PC-3 (cell line): ENCODE data around the gene MLLT3. TPM values are rescaled to one million over a fixed set of nuclear protein-coding genes. Genes with fewer than 3 reads are reported as not detected.
A peak's percentile ranks its signal among the peaks of the same experiment; 100 is the strongest.

ENCODE experiments used
- ATAC-seq: fragments of 200-7000 bp; cut with Tn5 transposase; 2 replicates; pipeline ENCODE4 v1.9.1; 2020; ENCODE audit warnings: mild to moderate bottlenecking, moderate library complexity
- BruUV-seq: library from RNA; stranded (reverse); fragments of 400-500 nt; replicated peaks from 2 replicates; lab custom pipeline; 2021; lab: Mats Ljungman, UMichigan
- CTCF ChIA-PET: fragments of 300-600 bp; sonication (Branson Sonifier 250); formaldehyde crosslinking; loops from one replicate; lab custom pipeline; 2022; ENCODE audit warnings: antibody characterized with exemption; lab: Charles Lee
- POLR2A ChIA-PET: fragments of 300-600 bp; sonication (Branson Sonifier 250); formaldehyde crosslinking; loops from one replicate; lab custom pipeline; 2022; ENCODE audit warnings: antibody characterized with exemption; ENCODE audit not compliant: unreplicated experiment; lab: Charles Lee
- DNase-seq: peaks from one replicate; pipeline ENCODE4 v3.0.0-alpha.2; 2015
- H2AFZ ChIP-seq: fragments of 300-600 bp; sonication (generic); 2 replicates; pipeline ENCODE4 v1.6.0; 2016; ENCODE audit warnings: antibody characterized with exemption, low read length
- H3F3A ChIP-seq: fragments of 300-600 bp; sonication (generic); one replicate; pipeline ENCODE4 v1.6.0; 2017; ENCODE audit warnings: antibody characterized with exemption, low read length, control low read depth, mild to moderate bottlenecking; ENCODE audit not compliant: unreplicated experiment
- H3K27ac ChIP-seq: fragments of 300-600 bp; sonication (generic); 2 replicates; pipeline ENCODE4 v1.5.1; 2016; ENCODE audit warnings: mild to moderate bottlenecking, low read length
- H3K27me3 ChIP-seq: fragments of 300-600 bp; sonication (generic); 2 replicates; pipeline ENCODE4 v1.6.1; 2016; ENCODE audit warnings: low read length, mixed read lengths
- H3K36me3 ChIP-seq: fragments of 300-600 bp; sonication (generic); 2 replicates; pipeline ENCODE4 v1.6.1; 2016; ENCODE audit warnings: low read depth, mixed run types, low read length, mixed read lengths
- H3K4me1 ChIP-seq: fragments of 300-600 bp; sonication (generic); 2 replicates; pipeline ENCODE4 v1.5.1; 2016; ENCODE audit warnings: low read length; ENCODE audit not compliant: insufficient read depth
- H3K4me2 ChIP-seq: fragments of 300-600 bp; sonication (generic); 2 replicates; pipeline ENCODE4 v1.6.0; 2016; ENCODE audit warnings: low read length
- H3K4me3 ChIP-seq: fragments of 300-600 bp; sonication (generic); 2 replicates; pipeline ENCODE4 v1.5.1; 2016; ENCODE audit warnings: mild to moderate bottlenecking, low read length, mixed read lengths
- H3K79me2 ChIP-seq: fragments of 300-600 bp; sonication (generic); 2 replicates; pipeline ENCODE4 v1.6.1; 2017; ENCODE audit warnings: low read length, mixed read lengths
- H3K9ac ChIP-seq: fragments of 300-600 bp; sonication (generic); 2 replicates; pipeline ENCODE4 v1.6.0; 2016; ENCODE audit warnings: mild to moderate bottlenecking, low read length
- H3K9me2 ChIP-seq: fragments of 300-600 bp; sonication (generic); replicated peaks from 2 replicates; pipeline ENCODE4 v1.6.1; 2016; ENCODE audit warnings: mixed run types, low read length, mixed read lengths
- H3K9me3 ChIP-seq: fragments of 300-600 bp; sonication (generic); 2 replicates; pipeline ENCODE4 v1.6.1; 2016; ENCODE audit warnings: low read length, mixed read lengths
- H4K20me1 ChIP-seq: fragments of 300-600 bp; sonication (generic); 2 replicates; pipeline ENCODE4 v1.6.1; 2016; ENCODE audit warnings: low read length, mixed read lengths
- EZH2 ChIP-seq: fragments of 300-600 bp; sonication (generic); IDR thresholded peaks from one replicate; pipeline ENCODE4 v1.6.1; 2017; ENCODE audit warnings: antibody characterized with exemption, mild to moderate bottlenecking, low read length; ENCODE audit not compliant: unreplicated experiment
- EZH2phosphoT487 ChIP-seq: fragments of 300-600 bp; sonication (generic); IDR thresholded peaks from 2 replicates; pipeline ENCODE4 v1.6.1; 2018; ENCODE audit warnings: mild to moderate bottlenecking, antibody characterized with exemption, low read length, borderline replicate concordance
- intact Hi-C: fragments of 100-400 bp; cut with micrococcal nuclease; formaldehyde crosslinking; loops from 2 replicates; pipeline ENCODE4 v1.9.0; 2023
- total RNA-seq: library from RNA; depleted of rRNA; stranded (reverse); fragments of >200 nt; gene quantifications from 2 replicates; pipeline ENCODE4 v1.2.3, GENCODE V29; 2014
- TF ChIP-seq, protein P1 (sequence below): fragments of 300-600 bp; sonication (generic); conservative IDR thresholded peaks from 2 replicates; pipeline ENCODE4 v1.5.1; 2017; ENCODE audit warnings: antibody characterized with exemption, low read depth, mild to moderate bottlenecking, low read length

Gene MLLT3
- total RNA-seq, 1 experiment from 2014 or later: 7.1 TPM

GRCh38 chr9:20618361-20618802 is 3.9 kb downstream of the MLLT3 start:
- DNase-seq (peak; percentile 87), ATAC-seq (peak; percentile 41)
- BruUV-seq: no TSS peak
- intact Hi-C loops: loop anchor here (1.0 to 5.0 kb wide), 3 partner anchors 60 to 691 kb away; no protein-coding TSS in a partner anchor
- no peaks in the 10 kb centered on the region for H3K9me2 ChIP-seq
- ChIA-PET CTCF (no interaction called here), POLR2A (interaction anchor here (0.6 kb wide), 1 partner anchor 76 kb away, joined by 4 read pairs; no protein-coding TSS in a partner anchor)
- H3K36me3 ChIP-seq: no peaks in the 10 kb centered on the region
- peaks cover 30% of the 10 kb centered on the region for H3K4me1 ChIP-seq
- H3K27ac ChIP-seq: peak overlapping the region; percentile 83
- H4K20me1 ChIP-seq: no peaks in the 10 kb centered on the region
- no peak overlapping the region for H2AFZ ChIP-seq
- peak overlapping the region; percentile 17; the same call in 1 of the 2 replicates for H3K4me3 ChIP-seq
- no peaks in the 10 kb centered on the region for H3K9me3 ChIP-seq
- H3K79me2 ChIP-seq: no peaks in the 10 kb centered on the region
- H3F3A ChIP-seq: peaks cover 9% of the 10 kb centered on the region
- H3K27me3 ChIP-seq: no peaks in the 10 kb centered on the region
- peak overlapping the region; percentile 91 for H3K4me2 ChIP-seq
- peak overlapping the region; percentile 35 for H3K9ac ChIP-seq
- TF ChIP-seq EZH2phosphoT487: no peak

DNA sequence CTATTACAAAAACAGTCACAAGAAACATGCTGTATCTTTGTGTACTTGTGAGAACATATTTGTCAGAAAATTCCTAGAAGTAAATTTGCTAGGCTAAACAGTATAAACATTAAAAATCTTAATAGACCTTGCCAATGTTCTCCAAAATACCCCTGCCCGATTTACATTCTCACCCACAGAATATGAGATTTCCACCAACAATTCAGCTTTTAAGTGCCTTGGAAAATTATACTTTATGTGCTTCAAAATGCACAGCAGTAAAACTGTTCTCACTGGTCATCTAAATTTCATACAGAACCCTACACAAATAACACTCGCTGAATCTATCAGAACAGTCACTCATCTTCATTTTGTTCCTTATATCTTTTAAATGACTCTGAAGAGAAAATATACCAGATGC is 5.5 kb downstream of the MLLT3 start:
- H3K4me2 ChIP-seq: no peak overlapping the region
- H3K36me3 ChIP-seq: no peaks in the 10 kb centered on the region
- no peak overlapping the region for H3K9ac ChIP-seq
- peaks cover 41% of the 10 kb centered on the region for H3K4me1 ChIP-seq
- no peaks in the 10 kb centered on the region for H4K20me1 ChIP-seq
- TF ChIP-seq EZH2phosphoT487 (no peak), EZH2 (no peak)
- TF ChIP-seq, protein P1, sequence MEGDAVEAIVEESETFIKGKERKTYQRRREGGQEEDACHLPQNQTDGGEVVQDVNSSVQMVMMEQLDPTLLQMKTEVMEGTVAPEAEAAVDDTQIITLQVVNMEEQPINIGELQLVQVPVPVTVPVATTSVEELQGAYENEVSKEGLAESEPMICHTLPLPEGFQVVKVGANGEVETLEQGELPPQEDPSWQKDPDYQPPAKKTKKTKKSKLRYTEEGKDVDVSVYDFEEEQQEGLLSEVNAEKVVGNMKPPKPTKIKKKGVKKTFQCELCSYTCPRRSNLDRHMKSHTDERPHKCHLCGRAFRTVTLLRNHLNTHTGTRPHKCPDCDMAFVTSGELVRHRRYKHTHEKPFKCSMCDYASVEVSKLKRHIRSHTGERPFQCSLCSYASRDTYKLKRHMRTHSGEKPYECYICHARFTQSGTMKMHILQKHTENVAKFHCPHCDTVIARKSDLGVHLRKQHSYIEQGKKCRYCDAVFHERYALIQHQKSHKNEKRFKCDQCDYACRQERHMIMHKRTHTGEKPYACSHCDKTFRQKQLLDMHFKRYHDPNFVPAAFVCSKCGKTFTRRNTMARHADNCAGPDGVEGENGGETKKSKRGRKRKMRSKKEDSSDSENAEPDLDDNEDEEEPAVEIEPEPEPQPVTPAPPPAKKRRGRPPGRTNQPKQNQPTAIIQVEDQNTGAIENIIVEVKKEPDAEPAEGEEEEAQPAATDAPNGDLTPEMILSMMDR: no peak
- intact Hi-C loops: loop anchor here (5.0 kb wide), 1 partner anchor 690 kb away; no protein-coding TSS in a partner anchor
- ChIA-PET CTCF (no interaction called here), POLR2A (no interaction called here)
- H3K27me3 ChIP-seq: no peaks in the 10 kb centered on the region
- ATAC-seq (no peak), DNase-seq (no peak)
- no peak overlapping the region for H3K4me3 ChIP-seq
- no peaks in the 10 kb centered on the region for H3K79me2 ChIP-seq
- H2AFZ ChIP-seq: no peak overlapping the region
- peaks cover 9% of the 10 kb centered on the region for H3F3A ChIP-seq
- H3K9me2 ChIP-seq: no peaks in the 10 kb centered on the region
- no TSS peak for BruUV-seq
- H3K27ac ChIP-seq: no peak overlapping the region
- H3K9me3 ChIP-seq: no peaks in the 10 kb centered on the region

DNA sequence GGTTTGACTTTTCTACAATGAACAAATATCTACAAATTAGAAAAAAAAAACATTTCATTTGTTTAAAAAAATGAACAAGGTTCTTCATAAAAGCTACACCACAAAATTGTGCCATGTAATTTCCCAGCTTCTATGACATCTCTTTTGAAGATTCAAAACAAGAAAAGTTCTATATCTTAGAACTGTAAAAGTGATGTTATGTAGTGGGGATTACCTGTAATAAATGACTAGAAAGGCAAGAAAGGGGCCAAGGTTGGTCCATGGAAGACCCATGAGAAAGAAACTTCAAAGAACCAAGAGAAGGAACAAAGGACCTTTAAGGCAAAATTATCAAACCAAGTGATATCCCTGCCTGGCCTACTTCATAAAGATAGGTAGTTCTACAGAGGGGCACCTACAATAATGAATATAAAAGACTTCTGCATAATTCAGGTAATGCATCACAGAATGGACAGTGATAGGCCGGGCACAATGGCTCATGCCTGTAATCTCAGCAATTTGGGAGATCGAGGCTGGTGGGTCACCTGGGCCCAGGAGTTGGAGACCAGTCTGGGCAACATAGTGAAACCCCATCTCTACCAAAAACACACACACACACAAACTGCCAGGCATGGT is 7.6 kb downstream of the MLLT3 start:
- intact Hi-C loops: loop anchor here (5.0 kb wide), 1 partner anchor 687 kb away; no protein-coding TSS in a partner anchor

More for the DNA sequence above, 7.6 kb downstream of the MLLT3 start:
- ChIA-PET CTCF (no interaction called here), POLR2A (no interaction called here)
- DNase-seq (no peak), ATAC-seq (no peak)
- Histone ChIP-seq H3K9ac (no peak overlapping the region), H3K27ac (no peak overlapping the region), H3K79me2 (peaks cover 11% of the 10 kb centered on the region; the same call in 1 of the 2 replicates), H3K27me3 (no peaks in the 10 kb centered on the region), H3K36me3 (no peaks in the 10 kb centered on the region), H3K4me1 (peaks cover 57% of the 10 kb centered on the region), H4K20me1 (no peaks in the 10 kb centered on the region; the same call in 1 of the 2 replicates), H2AFZ (no peak overlapping the region), H3K9me2 (no peaks in the 10 kb centered on the region), H3K4me3 (no peak overlapping the region), H3K9me3 (no peaks in the 10 kb centered on the region), H3F3A (peaks cover 11% of the 10 kb centered on the region), H3K4me2 (no peak overlapping the region)
- TF ChIP-seq EZH2 (no peak), EZH2phosphoT487 (no peak)
- TF ChIP-seq, protein P1: no peak
- BruUV-seq: no TSS peak
